ENCODE measurements around the gene PRKN.

DNA sequence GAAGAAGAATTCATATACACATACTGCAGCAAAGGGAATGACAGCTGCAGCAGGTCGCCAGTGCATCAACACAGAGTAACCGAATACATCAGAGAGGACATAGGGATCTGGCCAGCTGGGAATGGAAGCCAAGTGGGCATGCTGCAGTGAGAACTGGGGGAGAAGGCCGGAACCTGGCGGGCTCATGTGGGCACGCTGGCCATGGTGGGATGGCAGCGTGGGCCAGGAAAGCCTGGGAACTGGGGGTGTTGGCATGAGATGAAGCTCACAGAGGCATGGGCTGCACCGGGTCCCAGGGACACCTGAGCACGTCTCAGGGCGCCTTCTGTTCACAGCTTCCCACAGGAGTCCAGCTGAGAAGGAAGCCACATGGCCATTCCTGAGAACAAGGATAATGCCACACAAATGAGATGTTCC lies 1314.2 kb downstream of the PRKN start:
- TF ChIP-seq EZH2 (IDR thresholded peaks at IDR 0.05; ENCODE audit: insufficient read depth, poor library complexity, severe bottlenecking), result no peak
- TF ChIP-seq EZH2phosphoT487 (IDR thresholded peaks at IDR 0.05; ENCODE audit: insufficient read depth, low read depth), result no peak
